ENCODE measurements around the gene UBTFL1. TPM values are rescaled to one million over a fixed set of nuclear protein-coding genes. Genes with fewer than 3 reads are reported as not detected.
"Not testable (repeated sequence)": the region's sequence is repeated elsewhere in the genome, so short reads cannot be mapped to it uniquely, and the experiment has no call there.

UBTFL1 gene, protein sequence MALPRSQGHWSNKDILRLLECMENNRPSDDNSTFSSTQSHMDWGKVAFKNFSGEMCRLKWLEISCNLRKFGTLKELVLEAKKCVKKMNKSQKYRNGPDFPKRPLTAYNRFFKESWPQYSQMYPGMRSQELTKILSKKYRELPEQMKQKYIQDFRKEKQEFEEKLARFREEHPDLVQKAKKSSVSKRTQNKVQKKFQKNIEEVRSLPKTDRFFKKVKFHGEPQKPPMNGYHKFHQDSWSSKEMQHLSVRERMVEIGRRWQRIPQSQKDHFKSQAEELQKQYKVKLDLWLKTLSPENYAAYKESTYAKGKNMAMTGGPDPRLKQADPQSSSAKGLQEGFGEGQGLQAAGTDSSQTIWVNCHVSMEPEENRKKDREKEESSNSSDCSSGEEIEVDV
- not detected for total RNA-seq (2021; fragmentation: NEBNext Ultra II Directional; extraction: Animal tissue kit (Norgen Biotek cat#: 25700))
- long read RNA-seq, result 0 reads

DNA sequence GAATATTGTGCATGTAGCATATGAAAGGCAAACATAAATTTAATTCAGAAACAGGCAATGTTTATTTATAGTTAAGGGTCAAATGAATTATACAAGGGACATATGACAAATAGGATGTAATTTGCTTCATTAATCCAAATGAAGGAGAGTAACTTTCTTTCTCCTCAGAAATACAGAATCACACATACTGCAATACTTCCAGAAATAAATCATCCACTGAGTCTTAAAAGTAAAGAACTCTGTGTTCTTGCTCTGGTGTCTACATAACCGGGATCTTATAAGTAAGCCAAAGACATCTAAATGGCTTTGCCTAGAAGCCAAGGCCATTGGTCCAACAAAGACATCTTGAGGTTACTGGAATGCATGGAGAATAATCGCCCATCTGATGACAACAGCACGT is at the start of gene UBTFL1:
TSS of gene UBTFL1 (plus strand) at position 301 of the 400 bp plus-strand sequence. CDS start at position 301, 0 bp downstream.
- not testable (repeated sequence) for H3K36me3 Mint-ChIP-seq (ENCODE audit: low read depth); H3K27me3 Mint-ChIP-seq (ENCODE audit: insufficient read depth); DNase-seq; H3K27ac Mint-ChIP-seq; H3K4me3 Mint-ChIP-seq; H3K4me1 Mint-ChIP-seq (ENCODE audit: low read depth); H3K9me3 Mint-ChIP-seq

DNA sequence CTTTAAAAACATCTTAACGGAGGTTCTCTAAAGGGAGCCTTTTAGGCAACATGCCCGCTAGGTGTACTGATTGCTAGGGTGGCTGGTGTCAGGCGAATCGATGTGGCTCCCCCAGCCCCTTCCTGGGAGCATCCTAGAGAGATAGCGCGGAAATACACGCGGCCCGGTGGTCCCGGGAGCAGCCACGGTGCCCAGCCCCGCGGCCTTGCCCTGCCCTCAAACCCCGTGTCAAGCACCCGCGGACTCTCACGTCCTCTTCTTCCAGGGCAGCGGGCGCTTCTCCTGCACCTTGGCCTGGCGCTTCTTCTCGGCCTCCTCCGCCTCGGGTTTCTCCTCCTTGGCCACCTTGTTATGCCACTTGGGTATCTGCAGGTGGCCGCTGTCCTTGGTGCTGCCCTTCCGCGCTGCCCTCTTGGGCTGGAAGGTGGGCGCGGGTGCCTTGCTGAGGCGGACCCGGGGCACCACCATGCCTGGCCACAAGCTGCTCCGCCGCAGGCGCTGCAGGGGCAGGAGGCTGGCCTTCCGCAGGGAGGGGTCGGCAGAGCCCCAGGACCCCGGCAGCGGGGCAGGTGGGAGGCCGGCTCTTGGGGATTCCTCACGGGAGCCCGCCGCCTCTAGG is 34.0 kb upstream of the UBTFL1 start:
- H3K27ac Mint-ChIP-seq; DNase-seq; H3K9me3 Mint-ChIP-seq; H3K4me1 Mint-ChIP-seq (ENCODE audit: low read depth); H3K27me3 Mint-ChIP-seq (ENCODE audit: insufficient read depth); H3K36me3 Mint-ChIP-seq (ENCODE audit: low read depth); H3K4me3 Mint-ChIP-seq: not testable (repeated sequence)

DNA sequence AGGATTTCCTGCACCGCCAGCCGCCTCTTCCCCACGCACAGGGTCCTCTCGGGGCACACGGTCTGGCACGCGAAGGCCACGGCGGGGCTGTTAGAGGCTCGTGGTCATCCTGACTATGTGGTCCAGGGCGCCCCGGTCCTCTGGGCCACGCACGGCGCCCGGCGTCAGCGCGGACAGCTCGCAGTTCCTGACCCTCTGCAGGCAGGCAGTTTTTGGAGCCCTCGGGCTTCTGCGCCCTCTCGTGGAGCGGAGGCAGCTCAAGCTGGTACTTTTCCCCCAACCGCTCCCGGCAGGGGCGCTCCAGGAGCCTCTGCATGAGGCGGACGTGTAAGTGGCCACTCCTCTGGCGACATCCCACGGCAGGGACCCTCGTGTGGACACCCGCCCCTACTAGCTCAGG is 33.4 kb upstream of the UBTFL1 start:
- H3K4me1 Mint-ChIP-seq (ENCODE audit: low read depth); H3K27me3 Mint-ChIP-seq (ENCODE audit: insufficient read depth); H3K27ac Mint-ChIP-seq; H3K36me3 Mint-ChIP-seq (ENCODE audit: low read depth); H3K4me3 Mint-ChIP-seq; DNase-seq; H3K9me3 Mint-ChIP-seq: not testable (repeated sequence)

DNA sequence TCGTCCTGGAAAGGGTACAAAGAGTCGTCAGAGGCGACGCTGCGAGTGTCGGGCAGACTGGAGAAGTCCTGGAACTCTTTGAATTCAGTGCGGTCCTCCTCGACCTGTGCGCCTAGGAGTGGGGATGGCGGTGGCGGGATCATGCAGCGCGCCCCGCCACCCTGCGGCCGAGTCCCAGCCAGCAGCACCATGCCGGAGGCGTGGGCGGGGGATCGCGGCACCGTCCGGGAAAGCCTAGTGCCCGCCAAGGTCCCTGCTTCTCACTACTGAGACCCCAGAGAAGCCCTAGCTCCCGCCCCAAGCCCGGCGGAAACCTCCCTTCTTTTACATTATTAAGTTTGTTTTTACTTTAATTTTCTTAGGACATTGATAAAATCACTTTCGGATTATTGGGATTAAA is 32.2 kb upstream of the UBTFL1 start:
- not testable (repeated sequence) for H3K9me3 Mint-ChIP-seq; DNase-seq; H3K4me3 Mint-ChIP-seq; H3K27ac Mint-ChIP-seq; H3K4me1 Mint-ChIP-seq (ENCODE audit: low read depth); H3K36me3 Mint-ChIP-seq (ENCODE audit: low read depth); H3K27me3 Mint-ChIP-seq (ENCODE audit: insufficient read depth)

DNA sequence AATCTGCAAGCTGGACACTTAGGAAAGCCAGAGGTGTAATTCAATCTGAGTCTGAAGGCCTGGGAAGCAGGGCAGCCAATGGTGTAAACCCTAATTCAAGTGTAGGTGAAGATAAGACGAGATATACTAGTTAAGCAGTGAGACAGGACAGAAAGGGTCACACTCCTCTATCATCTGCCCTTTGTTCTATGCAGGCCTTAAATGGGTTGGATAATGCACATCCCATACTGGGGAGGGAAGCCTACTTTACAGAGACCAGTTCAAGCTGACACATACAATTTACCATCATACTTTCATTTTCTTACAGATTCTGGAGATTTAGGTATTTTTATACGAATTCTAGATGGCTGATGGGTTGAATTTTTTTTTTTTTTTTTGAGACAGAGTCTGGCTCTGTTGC is 3.0 kb downstream of the UBTFL1 start:
- H3K36me3 Mint-ChIP-seq (ENCODE audit: low read depth); H3K4me1 Mint-ChIP-seq (ENCODE audit: low read depth); H3K9me3 Mint-ChIP-seq; H3K27me3 Mint-ChIP-seq (ENCODE audit: insufficient read depth); H3K27ac Mint-ChIP-seq; H3K4me3 Mint-ChIP-seq; DNase-seq: not testable (repeated sequence)

DNA sequence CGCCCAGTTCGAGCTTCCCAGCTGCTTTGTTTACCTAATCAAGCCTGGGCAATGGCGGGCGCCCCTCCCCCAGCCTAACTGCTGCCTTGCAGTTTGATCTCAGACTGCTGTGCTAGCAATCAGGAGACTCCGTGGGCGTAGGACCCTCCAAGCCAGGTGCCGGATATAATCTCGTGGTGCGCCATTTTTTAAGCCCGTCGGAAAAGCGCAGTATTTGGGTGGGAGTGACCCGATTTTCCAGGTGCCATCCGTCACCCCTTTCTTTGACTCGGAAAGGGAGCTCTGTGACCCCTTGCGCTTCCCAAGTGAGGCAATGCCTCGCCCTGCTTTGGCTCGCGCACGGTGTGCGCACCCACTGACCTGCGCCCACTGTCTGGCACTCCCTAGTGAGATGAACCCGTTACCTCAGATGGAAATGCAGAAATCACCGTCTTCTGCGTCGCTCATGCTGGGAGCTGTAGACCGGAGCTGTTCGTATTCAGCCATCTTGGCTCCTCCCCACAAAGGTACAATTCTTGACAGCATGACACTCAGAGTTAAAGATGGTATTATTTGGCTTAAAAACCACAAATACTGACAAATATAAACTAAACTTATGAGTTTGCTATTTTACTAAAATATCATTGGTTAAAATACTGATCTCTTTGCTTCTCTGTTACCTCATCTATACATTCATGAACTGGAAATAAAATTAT is 9.6 kb downstream of the UBTFL1 start:
- not testable (repeated sequence) for H3K27ac Mint-ChIP-seq; H3K4me1 Mint-ChIP-seq (ENCODE audit: low read depth); H3K9me3 Mint-ChIP-seq; H3K36me3 Mint-ChIP-seq (ENCODE audit: low read depth); H3K4me3 Mint-ChIP-seq; DNase-seq; H3K27me3 Mint-ChIP-seq (ENCODE audit: insufficient read depth)

DNA sequence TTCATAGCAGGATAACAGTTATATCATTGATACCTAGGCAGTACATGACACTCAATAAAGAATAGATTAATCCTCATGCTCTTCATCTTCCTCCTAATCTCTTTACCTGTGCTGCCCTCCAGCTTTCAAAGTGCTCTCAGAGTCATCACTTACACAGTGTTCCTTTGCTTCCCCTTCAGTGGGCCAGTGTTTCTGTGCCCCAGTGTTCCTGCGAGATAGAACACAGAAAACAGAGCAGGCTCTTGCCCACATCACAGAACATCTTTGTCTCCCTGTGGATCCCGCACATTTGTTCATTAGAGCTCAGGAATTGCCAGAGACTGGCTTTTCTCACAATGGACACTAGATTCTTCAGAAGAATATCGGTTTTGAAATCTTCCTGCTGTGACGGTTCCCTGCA is 12.5 kb downstream of the UBTFL1 start:
- H3K27ac Mint-ChIP-seq; H3K4me3 Mint-ChIP-seq; H3K36me3 Mint-ChIP-seq (ENCODE audit: low read depth); H3K4me1 Mint-ChIP-seq (ENCODE audit: low read depth); H3K27me3 Mint-ChIP-seq (ENCODE audit: insufficient read depth); H3K9me3 Mint-ChIP-seq; DNase-seq: not testable (repeated sequence)

DNA sequence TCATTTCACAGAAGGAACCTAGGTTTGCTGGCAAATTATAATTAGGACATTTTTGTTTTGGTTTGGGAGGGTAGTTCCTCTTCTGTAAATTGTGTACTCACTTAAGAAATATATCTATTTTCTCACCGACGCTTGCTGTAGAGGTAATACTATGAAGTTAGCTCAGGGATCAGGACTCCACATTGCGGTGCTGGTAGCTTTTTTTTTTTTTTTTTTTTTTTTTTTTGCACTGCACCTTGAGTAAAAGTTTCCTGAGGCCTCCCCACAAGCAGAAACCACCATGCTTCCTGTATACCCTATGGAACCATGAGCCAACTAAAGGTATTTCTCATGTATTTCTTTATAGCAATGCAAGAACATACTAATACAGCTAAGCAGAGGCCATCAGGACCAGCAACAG is 14.7 kb downstream of the UBTFL1 start:
- TF ChIP-seq, protein P1, sequence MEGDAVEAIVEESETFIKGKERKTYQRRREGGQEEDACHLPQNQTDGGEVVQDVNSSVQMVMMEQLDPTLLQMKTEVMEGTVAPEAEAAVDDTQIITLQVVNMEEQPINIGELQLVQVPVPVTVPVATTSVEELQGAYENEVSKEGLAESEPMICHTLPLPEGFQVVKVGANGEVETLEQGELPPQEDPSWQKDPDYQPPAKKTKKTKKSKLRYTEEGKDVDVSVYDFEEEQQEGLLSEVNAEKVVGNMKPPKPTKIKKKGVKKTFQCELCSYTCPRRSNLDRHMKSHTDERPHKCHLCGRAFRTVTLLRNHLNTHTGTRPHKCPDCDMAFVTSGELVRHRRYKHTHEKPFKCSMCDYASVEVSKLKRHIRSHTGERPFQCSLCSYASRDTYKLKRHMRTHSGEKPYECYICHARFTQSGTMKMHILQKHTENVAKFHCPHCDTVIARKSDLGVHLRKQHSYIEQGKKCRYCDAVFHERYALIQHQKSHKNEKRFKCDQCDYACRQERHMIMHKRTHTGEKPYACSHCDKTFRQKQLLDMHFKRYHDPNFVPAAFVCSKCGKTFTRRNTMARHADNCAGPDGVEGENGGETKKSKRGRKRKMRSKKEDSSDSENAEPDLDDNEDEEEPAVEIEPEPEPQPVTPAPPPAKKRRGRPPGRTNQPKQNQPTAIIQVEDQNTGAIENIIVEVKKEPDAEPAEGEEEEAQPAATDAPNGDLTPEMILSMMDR (IDR thresholded peaks at IDR 0.05), result no peak
- Mint-ChIP-seq H3K27me3 (ENCODE audit: insufficient read depth) (no peaks in the 10 kb centered on the region), H3K4me3 (no peak overlapping the region), H3K36me3 (ENCODE audit: low read depth) (no peaks in the 10 kb centered on the region), H3K27ac (no peak overlapping the region), H3K9me3 (no peaks in the 10 kb centered on the region), H3K4me1 (ENCODE audit: low read depth) (no peaks in the 10 kb centered on the region)
- no peak for DNase-seq

DNA sequence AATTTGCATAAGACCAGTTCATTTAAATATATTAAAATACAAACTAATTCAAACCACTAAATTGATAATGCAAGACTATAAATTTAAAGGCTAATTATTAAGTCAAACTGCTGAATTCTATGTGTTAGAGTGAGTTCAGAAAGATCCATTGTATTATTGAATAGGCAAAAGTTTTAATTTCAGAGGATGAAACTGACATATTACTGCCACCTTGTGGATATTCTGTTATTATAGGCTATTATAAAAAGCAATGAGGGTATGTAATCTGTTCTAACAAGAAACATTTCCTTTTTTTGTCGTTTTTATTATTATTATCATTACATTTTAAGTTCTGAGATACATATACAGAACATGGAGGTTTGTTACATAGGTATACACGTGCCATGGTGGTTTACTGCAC is 27.8 kb downstream of the UBTFL1 start:
- H3K4me1 Mint-ChIP-seq (ENCODE audit: low read depth), result no peaks in the 10 kb centered on the region
- TF ChIP-seq, protein P1 (IDR thresholded peaks at IDR 0.05), result peak; percentile 78
- peaks cover 2% of the 10 kb centered on the region; the same call in 1 of the 2 replicates for H3K27me3 Mint-ChIP-seq (ENCODE audit: insufficient read depth)
- H3K9me3 Mint-ChIP-seq, result no peaks in the 10 kb centered on the region
- DNase-seq, result no peak
- H3K27ac Mint-ChIP-seq, result no peak overlapping the region
- no peak overlapping the region for H3K4me3 Mint-ChIP-seq
- H3K36me3 Mint-ChIP-seq (ENCODE audit: low read depth), result no peaks in the 10 kb centered on the region

All from HFFc6 (cell line).